Adrenal gland (tissue), 12 donors: ENCODE measurements around the gene TOR1AIP1. TPM values are rescaled to one million over a fixed set of nuclear protein-coding genes. Genes with fewer than 3 reads are reported as not detected.

Experiments
- DNase-seq, 7 donors: peaks; one replicate each; pipeline ENCODE4 v3.0.0-alpha.2; 2019 to 2020
- H3K27ac ChIP-seq, 5 donors: fragments of 200-600 bp; sonication (generic) in 4 of 5; 1 replicate in 3 of 5; 2 replicates in 2 of 5; pipeline versions ENCODE4 v1.5.1 to v1.8.0; 2016 to 2020; ENCODE audit warnings: mild to moderate bottlenecking in 1 of 5
- H3K27me3 ChIP-seq: fragments of 200-600 bp; 2 replicates; pipeline ENCODE4 v1.8.0; 2021
- H3K36me3 ChIP-seq, 2 donors: fragments of 200-600 bp; replicated peaks in 1 of 2; 1 replicate in 1 of 2; 2 replicates in 1 of 2; pipeline versions ENCODE4 v1.5.1 to v1.8.0; 2018 to 2022
- H3K4me1 ChIP-seq, 2 donors: fragments of 200-600 bp; replicated peaks in 1 of 2; 1 replicate in 1 of 2; 2 replicates in 1 of 2; pipeline versions ENCODE4 v1.5.1 to v1.8.0; 2018 to 2021
- H3K4me3 ChIP-seq, 4 donors: fragments of 200-600 bp; sonication (generic) in 3 of 4; one replicate each; pipeline ENCODE4 v1.5.1; 2016 to 2018
- H3K9me3 ChIP-seq, 3 donors: fragments of 200-600 bp; sonication (generic) in 1 of 3; replicated peaks in 1 of 3; 1 replicate in 2 of 3; 2 replicates in 1 of 3; pipeline versions ENCODE4 v1.5.1 to v1.8.0; 2016 to 2021
- POLR2A ChIP-seq, 2 donors: fragments of 450-650 bp; IDR thresholded peaks; one replicate each; pipeline ENCODE4 v1.6.1; 2017; ENCODE audit warnings: antibody characterized with exemption in 2 of 2, mild to moderate bottlenecking in 2 of 2, moderate library complexity in 1 of 2
- WGBS, 4 donors: extraction: QIAGEN DNeasy Blood & Tissue Kit in 2 of 4; methylation state at CpG; one replicate each; pipeline versions ENCODE4 v1.1.5 to v1.1.7; 2013 to 2017; 5-methylcytosine and 5-hydroxymethylcytosine counted together
- intact Hi-C, 2 donors: fragments of 100-400 bp; cut with DNase I; formaldehyde crosslinking; loops; one replicate each; pipeline versions ENCODE4 v1.14.1 to v1.15.0; 2022 to 2023
- polyA plus RNA-seq, 3 donors: library from polyadenylated mRNA; stranded (reverse); fragments of 200-250 nt in 2 of 3; fragments of 350-450 nt in 1 of 3; fragmentation: Illumina TruSeq in 1 of 3; extraction: RNeasy Lipid Tissue Mini Kit (QIAGEN cat#74804) in 1 of 3; gene quantifications; one replicate each; pipeline ENCODE4 v1.2.3, GENCODE V29; 2013 to 2014
- total RNA-seq, 9 donors: library from RNA; depleted of rRNA in 4 of 9; stranded (reverse); fragments of >200 nt in 4 of 9; fragments of 120-200 nt in 1 of 9; fragmentation: NEBNext Ultra II Directional in 1 of 9; extraction: Animal tissue kit (Norgen Biotek cat#: 25700) in 1 of 9; gene quantifications; one replicate each; pipeline versions ENCODE4 v1.1.0 to v1.2.4, GENCODE V29; 2013 to 2023
- TF ChIP-seq, protein P1 (sequence below), 6 experiments: fragments of 450-650 bp in 4 of 6; fragments of 200-600 bp in 2 of 6; sonication (generic) in 1 of 6; IDR thresholded peaks; 1 replicate in 5 of 6; 2 replicates in 1 of 6; pipeline versions ENCODE4 v1.5.1 to v1.8.0; 2016 to 2021; ENCODE audit warnings: antibody characterized with exemption in 6 of 6, mild to moderate bottlenecking in 2 of 6, moderate library complexity in 1 of 6
- donor health status: healthy with polysubstance abuse.
- donor health status: Bipolar disorder and iron deficiency.
- donor health status: DM: yes; HTN: yes; CAD: no.
- donor health status: DM: no; HTN: no; CAD: no.
- donor health status: DM: no; HTN: no; CAD: no.
- donor health status: DM: yes; HTN: yes; CAD: no.

TOR1AIP1 gene
- total and polyA plus RNA-seq, 12 donors = 22.5 to 99.6 (median 58.1) TPM

DNA sequence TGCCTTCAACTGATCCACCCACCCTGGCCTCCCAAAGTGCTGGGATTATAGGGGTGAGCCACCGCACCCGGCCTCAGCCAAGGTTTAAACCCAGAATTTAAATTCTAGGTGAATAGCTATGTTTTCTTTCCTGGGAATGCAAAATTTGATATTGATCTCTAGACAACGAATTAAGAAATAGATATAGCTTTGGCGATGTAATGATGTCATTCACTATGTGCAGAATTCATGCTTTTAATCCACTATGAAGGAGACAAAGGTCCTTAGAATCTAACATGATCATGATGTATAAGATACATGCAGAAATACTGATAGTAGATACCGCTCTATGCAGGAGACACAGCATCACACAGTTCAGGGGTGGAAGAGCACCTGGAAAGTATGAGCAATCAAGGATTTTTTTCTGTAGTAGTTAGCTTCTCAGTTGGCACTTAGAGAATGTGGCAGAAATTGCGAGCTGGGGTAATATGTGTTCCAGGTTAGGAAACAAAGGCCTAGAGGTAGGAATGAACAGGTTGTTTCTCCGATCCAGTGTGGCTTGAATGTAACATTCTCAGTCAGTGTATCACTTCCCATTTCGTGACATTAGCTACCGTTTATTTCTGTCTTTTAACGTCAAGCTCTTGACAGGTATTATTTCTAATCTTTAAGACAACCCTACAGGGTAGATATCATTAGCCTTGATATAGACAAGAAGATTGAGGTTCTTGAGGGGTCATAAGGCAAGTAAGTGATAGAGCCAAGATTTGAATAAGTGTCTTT, 69.5 kb downstream of the TOR1AIP1 start:
- WGBS, 4 donors = 81 to 91% (median 88%) methylated on average over 10 of the region's 10 CpGs
- Histone ChIP-seq H3K4me3 (no peak overlapping the region), H3K9me3 (no peaks in the 10 kb centered on the region), H3K27me3 (no peaks in the 10 kb centered on the region), H3K4me1 (peaks cover 4 to 20% of the 10 kb centered on the region in 2 donors), H3K27ac (no peak overlapping the region), H3K36me3 (no peaks in the 10 kb centered on the region)
- intact Hi-C loops = loop anchor here in 1 of 2 donors (10.0 kb wide), 1 partner anchor 67 kb away; the partner anchor contains the start of gene TOR1AIP1
- DNase-seq = no peak
- no peak for TF ChIP-seq POLR2A (IDR thresholded peaks at IDR 0.05)
- TF ChIP-seq, protein P1, sequence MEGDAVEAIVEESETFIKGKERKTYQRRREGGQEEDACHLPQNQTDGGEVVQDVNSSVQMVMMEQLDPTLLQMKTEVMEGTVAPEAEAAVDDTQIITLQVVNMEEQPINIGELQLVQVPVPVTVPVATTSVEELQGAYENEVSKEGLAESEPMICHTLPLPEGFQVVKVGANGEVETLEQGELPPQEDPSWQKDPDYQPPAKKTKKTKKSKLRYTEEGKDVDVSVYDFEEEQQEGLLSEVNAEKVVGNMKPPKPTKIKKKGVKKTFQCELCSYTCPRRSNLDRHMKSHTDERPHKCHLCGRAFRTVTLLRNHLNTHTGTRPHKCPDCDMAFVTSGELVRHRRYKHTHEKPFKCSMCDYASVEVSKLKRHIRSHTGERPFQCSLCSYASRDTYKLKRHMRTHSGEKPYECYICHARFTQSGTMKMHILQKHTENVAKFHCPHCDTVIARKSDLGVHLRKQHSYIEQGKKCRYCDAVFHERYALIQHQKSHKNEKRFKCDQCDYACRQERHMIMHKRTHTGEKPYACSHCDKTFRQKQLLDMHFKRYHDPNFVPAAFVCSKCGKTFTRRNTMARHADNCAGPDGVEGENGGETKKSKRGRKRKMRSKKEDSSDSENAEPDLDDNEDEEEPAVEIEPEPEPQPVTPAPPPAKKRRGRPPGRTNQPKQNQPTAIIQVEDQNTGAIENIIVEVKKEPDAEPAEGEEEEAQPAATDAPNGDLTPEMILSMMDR (IDR thresholded peaks at IDR 0.05) = no peak

- peaks cover 4 to 26% of the 10 kb centered on the region in 2 donors for H3K4me1 ChIP-seq
- whole genome bisulfite sequencing, 4 donors = 73 to 91% (median 81%) methylated on average over 4 of the region's 4 CpGs
- DNase-seq = no peak
- no peaks in the 10 kb centered on the region for H3K36me3 ChIP-seq
- H3K9me3 ChIP-seq = no peaks in the 10 kb centered on the region
- no peak overlapping the region for H3K27ac ChIP-seq
- TF ChIP-seq, protein P1 (IDR thresholded peaks at IDR 0.05) = no peak
- no peak for TF ChIP-seq POLR2A (IDR thresholded peaks at IDR 0.05)
- intact Hi-C loops = loop anchor here in 1 of 2 donors (10.0 kb wide), 1 partner anchor 67 kb away; the partner anchor contains the start of gene TOR1AIP1
- H3K4me3 ChIP-seq = no peak overlapping the region
- H3K27me3 ChIP-seq = no peaks in the 10 kb centered on the region
These were observed 70.1 kb downstream of the TOR1AIP1 start for GRCh38 chr1:179952186-179952585.

DNA sequence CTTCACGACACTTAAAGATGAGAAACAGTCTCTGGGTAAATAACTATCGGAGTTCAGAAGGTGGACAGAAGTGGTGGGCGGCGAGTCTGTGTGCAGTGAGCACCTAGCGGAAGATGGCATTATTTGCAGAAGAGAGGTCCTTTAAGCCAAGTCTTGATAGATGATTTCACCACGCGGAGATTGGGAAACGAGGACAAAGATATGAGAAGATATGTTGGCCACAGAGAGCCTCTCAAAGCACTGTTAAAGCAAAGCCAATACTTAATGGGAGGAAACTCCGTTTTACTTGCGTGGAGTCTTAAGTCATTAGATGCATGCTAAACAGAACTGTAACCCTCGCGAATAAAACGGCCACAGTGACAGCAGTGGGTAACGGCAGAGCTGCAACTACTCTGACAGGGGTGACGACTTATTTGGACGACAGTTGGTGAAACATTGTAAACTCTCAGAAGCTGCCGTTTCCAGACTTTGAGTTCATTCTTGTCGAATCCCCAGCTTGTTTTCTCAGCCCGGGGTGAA, 71.9 kb downstream of the TOR1AIP1 start:
- H3K4me3 ChIP-seq = peak overlapping the region in 2 of 4 donors; percentile 98
- intact Hi-C loops = loop anchor here in 1 of 2 donors (10.0 kb wide), 1 partner anchor 69 kb away; the partner anchor contains the start of gene TOR1AIP1
- 1 to 4% (median 3%) methylated on average over 18 to 19 of the region's 19 CpGs for WGBS, 4 donors
- H3K4me1 ChIP-seq = peaks cover 4 to 41% of the 10 kb centered on the region in 2 donors
- H3K36me3 ChIP-seq = no peaks in the 10 kb centered on the region
- DNase-seq = peak in 6 of 7 donors; percentile 55 to 78 (median 70)
- TF ChIP-seq, protein P1 (IDR thresholded peaks at IDR 0.05) = peak in 5 of 6 experiments; percentile 13 to 58 (median 46)
- TF ChIP-seq POLR2A (IDR thresholded peaks at IDR 0.05) = peak in 1 of 2 donors; percentile 36
- no peaks in the 10 kb centered on the region for H3K27me3 ChIP-seq
- H3K9me3 ChIP-seq = no peaks in the 10 kb centered on the region
- H3K27ac ChIP-seq = peak overlapping the region; percentile 61 to 98 (median 92)
